SHP77 (cell line): ENCODE data around the gene KLHDC7B.

Source experiments
- DNase-seq, 2 experiments: peaks; one replicate each; lab custom pipeline; 2025; lab: John Stamatoyannopoulos, UW

The KLHDC7B gene

DNA sequence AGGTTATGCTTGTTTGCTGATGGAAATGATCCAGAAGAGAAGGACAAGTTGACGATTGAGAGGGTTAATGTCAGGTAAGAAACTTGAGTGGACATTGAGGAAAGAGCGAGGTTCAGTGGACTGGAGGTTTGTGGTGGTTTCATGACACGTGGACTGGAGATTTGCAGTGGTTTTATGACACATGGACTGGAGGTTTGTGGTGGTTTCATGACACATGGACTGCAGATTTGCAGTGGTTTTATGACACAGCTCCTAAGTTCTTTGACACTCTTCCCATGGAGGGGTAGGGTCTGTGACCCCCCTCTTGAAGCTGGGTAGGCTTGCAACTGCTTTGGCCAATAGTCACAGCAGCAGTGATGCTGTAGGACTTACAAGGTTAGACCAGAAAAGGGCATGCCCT is 49.5 kb downstream of the KLHDC7B start:
- no peak for DNase-seq

- DNase-seq: no peak
Observed at GRCh38 chr22:50597097-50597496, 51.4 kb downstream of the KLHDC7B start.

DNA sequence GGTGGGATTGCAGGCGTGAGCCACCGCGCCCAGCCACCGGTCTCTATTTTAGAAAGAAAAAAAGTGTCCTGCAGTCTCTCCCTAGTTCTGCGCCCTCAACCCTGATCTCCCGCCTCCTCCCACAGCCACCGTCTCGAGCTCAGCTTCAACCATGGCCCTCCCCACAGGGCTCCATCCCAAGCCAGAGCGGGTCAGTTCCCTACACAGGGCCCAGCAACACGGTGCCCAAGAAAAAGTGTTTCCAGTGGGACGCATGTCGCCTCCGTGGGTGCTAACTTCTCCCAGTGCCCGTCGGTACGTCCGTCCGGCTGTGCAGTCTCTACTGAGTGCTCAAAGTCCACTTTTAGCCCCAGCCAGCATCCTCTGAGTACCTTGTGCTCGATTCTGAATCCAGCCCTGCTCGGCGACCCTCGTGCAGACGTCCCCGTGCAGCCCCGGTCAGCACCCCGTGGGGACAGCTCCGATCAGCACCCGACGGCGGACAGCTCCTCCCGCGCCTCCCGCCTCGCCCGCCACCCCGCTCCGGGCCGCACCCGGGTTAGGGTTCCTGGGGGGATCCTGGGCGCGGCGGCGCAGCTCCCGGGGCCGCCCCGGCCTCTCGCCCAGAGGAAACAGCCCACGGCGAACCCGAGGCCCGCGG is 54.2 kb downstream of the KLHDC7B start:
- peak in 1 of 2 experiments; percentile 26 for DNase-seq

GRCh38 chr22:50600538-50600937 is 54.8 kb downstream of the KLHDC7B start, which contains the start of gene MAPK8IP2:
MAPK8IP2 (plus strand) TSS chr22:50600793; CDS start chr22:50600819, 26 bp downstream.
- peak; percentile 52 to 63 for DNase-seq
